Stimulated activated CD8-positive, alpha-beta memory T cell treated with anti-CD3 and anti-CD28 coated beads, Interleukin-7, amount 100 ng/mL, for 48 hours (primary cell): ENCODE data around the gene SMIM33.
"Not testable (repeated sequence)": the region's sequence is repeated elsewhere in the genome, so short reads cannot be mapped to it uniquely, and the experiment has no call there.

Experiments used
- DNase-seq, 2 donors: peaks; one replicate each; pipeline ENCODE4 v3.0.0-alpha.2; 2020; ENCODE audit warnings: low read depth in 1 of 2; ENCODE audit errors: extremely low read depth in 1 of 2

The SMIM33 gene

DNA sequence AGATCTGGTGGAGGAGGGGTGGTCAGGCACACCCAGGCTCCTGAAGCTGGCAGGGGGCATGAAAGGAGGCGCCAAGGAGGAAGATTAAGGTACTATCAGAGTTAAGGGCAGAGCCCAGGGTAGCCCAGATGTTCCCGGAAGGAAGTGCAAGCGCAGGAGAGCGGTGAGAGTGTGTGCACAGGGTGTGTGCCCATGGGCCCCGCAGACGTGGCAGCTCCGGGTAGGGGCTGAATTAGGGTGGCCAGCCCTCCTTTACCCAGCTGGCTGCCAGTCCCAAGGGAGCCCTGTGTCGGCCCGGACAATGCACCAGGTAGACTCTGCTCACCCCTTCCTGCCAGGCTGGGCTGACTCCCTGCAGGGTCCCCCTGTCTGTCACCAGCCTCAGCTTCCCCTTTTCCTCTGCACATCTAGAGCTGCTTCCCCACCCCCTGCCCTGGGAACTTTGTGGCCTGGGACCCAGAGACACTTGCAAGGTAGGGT, at the start of gene SMIM33:
SMIM33 (plus strand) TSS at position 184 of the 480 bp plus-strand sequence; CDS start at position 302, 118 bp downstream.
- no peak for DNase-seq

- no peak for DNase-seq
Measured at GRCh38 chr5:139422307-139422893, 48.4 kb upstream of the SMIM33 start.

- no peak for DNase-seq
Measured at GRCh38 chr5:139425497-139425896, 45.3 kb upstream of the SMIM33 start.

GRCh38 chr5:139426203-139426885, 44.5 kb upstream of the SMIM33 start:
- DNase-seq = no peak

DNA sequence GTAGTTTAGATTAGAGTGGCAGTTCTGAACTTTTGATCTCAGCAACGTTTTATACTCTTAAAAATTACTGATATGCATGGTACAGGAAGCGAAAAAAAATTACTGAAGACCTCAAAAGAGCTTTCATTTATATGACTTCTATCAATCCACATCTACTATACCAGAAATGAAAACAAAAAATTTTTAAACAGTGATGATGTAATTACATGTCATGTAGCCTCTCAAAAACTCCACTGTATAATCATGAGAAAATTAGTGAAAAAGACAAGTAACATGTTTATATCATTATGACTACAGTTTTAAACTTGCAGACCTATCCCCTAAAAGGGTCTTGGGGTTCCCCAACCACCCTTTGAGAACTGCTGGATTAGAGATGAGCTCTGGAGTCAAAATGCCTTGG, 40.8 kb upstream of the SMIM33 start:
- no peak for DNase-seq

DNA sequence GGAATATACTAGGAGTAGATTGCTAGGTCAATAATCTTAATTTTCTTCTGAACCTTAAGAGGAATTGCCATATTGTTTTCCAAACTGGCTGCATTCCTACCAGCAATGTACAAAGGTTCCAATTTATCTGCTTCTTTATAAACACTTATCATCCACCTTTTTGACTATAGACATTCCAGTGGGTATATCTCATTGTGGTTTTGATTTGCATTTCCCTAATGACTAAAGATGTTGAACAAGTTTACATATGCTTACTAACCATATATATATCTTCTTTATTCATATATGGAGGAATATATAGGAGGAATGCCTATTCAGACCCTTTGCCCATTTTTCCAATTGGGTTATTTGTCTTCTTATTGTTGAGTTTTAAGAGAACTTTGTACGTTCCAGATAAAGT, 39.1 kb upstream of the SMIM33 start:
- no peak for DNase-seq

- DNase-seq = no peak
Measured at GRCh38 chr5:139435676-139436075, 35.1 kb upstream of the SMIM33 start.

DNA sequence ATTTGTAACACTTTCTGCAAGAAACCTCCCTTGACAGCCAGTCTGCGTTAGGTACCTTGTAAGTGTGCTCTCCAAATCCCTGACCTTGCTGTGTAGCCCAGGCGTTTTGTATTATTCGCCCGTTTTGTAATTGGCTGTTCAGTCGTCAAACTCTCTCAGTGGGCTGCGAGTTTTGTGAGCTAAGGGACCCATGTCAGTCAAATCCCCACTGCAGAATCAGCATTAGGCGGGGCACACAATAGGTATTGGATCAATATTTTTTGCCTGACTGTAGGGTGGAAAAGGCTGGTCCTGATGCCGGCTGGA, 32.1 kb upstream of the SMIM33 start:
- DNase-seq = no peak

GRCh38 chr5:139439013-139439903, 31.5 kb upstream of the SMIM33 start, which contains the start of gene DNAJC18:
Gene DNAJC18, minus strand, starts transcription at chr5:139439525. Its CDS starts 80 bp downstream, at chr5:139439445.
- peak; percentile 74 to 94 for DNase-seq

DNA sequence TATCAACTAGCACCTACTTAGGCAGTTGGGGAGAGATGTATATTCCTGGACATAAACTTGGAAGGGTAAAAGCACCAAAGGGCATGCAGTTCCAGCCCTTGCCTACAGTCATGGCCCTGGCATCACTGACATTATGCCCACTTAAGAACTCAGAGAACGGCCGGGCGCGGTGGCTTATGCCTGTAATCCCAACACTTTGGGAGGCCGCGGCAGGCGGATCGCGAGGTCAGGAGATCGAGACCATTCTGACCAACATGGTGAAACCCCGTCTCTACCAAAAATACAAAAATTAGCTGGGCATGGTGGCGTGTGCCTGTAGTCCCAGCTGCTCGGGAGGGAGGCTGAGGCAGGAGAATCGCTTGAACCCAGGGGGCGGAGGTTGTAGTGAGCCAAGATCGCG, 30.4 kb upstream of the SMIM33 start:
- DNase-seq = not testable (repeated sequence)

GRCh38 chr5:139443831-139444453, 26.9 kb upstream of the SMIM33 start:
- no peak for DNase-seq

- DNase-seq = no peak
Measured at GRCh38 chr5:139445325-139446170, 25.3 kb upstream of the SMIM33 start.

- no peak for DNase-seq
Measured at GRCh38 chr5:139446956-139447779, 23.6 kb upstream of the SMIM33 start.

- no peak for DNase-seq
Measured at GRCh38 chr5:139451176-139451575, 19.6 kb upstream of the SMIM33 start.

DNA sequence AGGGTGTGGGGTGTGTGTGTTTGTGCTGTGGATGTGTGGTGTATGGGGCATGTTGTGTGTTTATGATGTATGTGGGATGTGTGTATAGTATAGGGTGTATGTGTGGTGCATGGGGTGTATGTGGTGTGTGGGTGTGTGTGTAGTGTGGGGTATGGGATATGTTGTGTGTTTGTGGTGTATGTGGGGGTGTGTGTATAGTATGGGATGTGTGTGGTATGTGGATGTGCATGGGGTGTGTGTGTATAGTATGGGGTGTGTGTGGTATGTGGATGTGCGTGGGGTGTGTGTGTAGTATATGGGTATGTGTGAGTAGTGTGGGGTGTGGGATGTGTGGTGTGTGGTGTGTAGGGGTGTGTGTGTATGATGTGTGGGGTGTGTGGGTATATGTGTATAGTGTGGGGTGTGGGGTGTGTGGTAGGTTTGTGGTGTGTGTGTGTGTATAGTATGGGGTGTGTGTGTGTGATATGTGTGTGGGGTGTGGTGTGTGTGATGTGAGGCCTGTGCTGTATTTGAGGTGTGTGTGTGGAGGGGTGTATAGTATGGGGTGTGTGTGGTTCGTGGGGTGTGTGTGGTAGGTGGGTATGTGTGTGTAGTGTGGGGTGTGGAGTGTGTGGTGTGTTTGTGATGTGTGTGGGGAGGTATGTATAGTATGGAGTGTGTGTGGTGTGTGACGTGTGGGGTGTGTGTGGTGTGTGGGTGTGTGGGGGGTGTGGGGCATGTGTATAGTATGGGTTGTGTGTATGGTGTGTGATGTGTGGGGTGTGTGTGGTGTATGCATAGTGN, 18.7 kb upstream of the SMIM33 start:
- DNase-seq = no peak

- DNase-seq = no peak
Measured at GRCh38 chr5:139453683-139454567, 16.9 kb upstream of the SMIM33 start.

GRCh38 chr5:139454568-139455290, 16.1 kb upstream of the SMIM33 start:
- no peak for DNase-seq
